GM23248 (cell line): ENCODE results near the gene HIVEP3. TPM values are rescaled to one million over a fixed set of nuclear protein-coding genes. Genes with fewer than 3 reads are reported as not detected.

Experiments
- DNase-seq: peaks from one replicate; pipeline ENCODE4 v3.0.0-alpha.2; 2015
- H2AFZ ChIP-seq: fragments of 200-600 bp; sonication (generic); 2 replicates; pipeline ENCODE4 v1.6.1; 2016; ENCODE audit warnings: antibody characterized with exemption
- H3F3A ChIP-seq: fragments of 200-600 bp; sonication (generic); 2 replicates; pipeline ENCODE4 v1.6.1; 2016; ENCODE audit warnings: mild to moderate bottlenecking, antibody characterized with exemption, mixed run types; ENCODE audit not compliant: insufficient read depth
- H3K27ac ChIP-seq: fragments of 200-600 bp; sonication (generic); 2 replicates; pipeline ENCODE4 v1.5.1; 2016; ENCODE audit warnings: mild to moderate bottlenecking
- H3K27me3 ChIP-seq: fragments of 200-600 bp; sonication (generic); replicated peaks from 2 replicates; pipeline ENCODE4 v1.6.1; 2016; ENCODE audit warnings: mild to moderate bottlenecking; ENCODE audit not compliant: insufficient read depth
- H3K36me3 ChIP-seq: fragments of 200-600 bp; sonication (generic); 2 replicates; pipeline ENCODE4 v1.6.1; 2016; ENCODE audit warnings: low read depth, mild to moderate bottlenecking
- H3K4me1 ChIP-seq: fragments of 200-600 bp; sonication (generic); 2 replicates; pipeline ENCODE4 v1.6.1; 2016; ENCODE audit warnings: mild to moderate bottlenecking; ENCODE audit not compliant: insufficient read depth
- H3K4me2 ChIP-seq: fragments of 200-600 bp; sonication (generic); one replicate; pipeline ENCODE4 v1.6.1; 2016; ENCODE audit warnings: mild to moderate bottlenecking; ENCODE audit not compliant: unreplicated experiment
- H3K4me3 ChIP-seq: fragments of 200-600 bp; sonication (generic); 2 replicates; pipeline ENCODE4 v1.5.1; 2016; ENCODE audit warnings: mild to moderate bottlenecking
- H3K79me2 ChIP-seq: fragments of 200-600 bp; sonication (generic); 2 replicates; pipeline ENCODE4 v1.6.1; 2016; ENCODE audit warnings: mild to moderate bottlenecking; ENCODE audit not compliant: insufficient read depth
- H3K9ac ChIP-seq: fragments of 200-600 bp; sonication (generic); 2 replicates; pipeline ENCODE4 v1.6.1; 2016; ENCODE audit warnings: mild to moderate bottlenecking
- H3K9me2 ChIP-seq: fragments of 200-600 bp; sonication (generic); 2 replicates; pipeline ENCODE4 v1.6.1; 2016; ENCODE audit warnings: mixed run types, mild to moderate bottlenecking, moderate library complexity; ENCODE audit not compliant: insufficient read depth
- H3K9me3 ChIP-seq: fragments of 200-600 bp; sonication (generic); one replicate; pipeline ENCODE4 v1.6.1; 2017; ENCODE audit warnings: low read depth
- H4K20me1 ChIP-seq: fragments of 200-600 bp; sonication (generic); 2 replicates; pipeline ENCODE4 v1.6.0; 2016; ENCODE audit not compliant: insufficient read depth
- EZH2 ChIP-seq: fragments of 200-600 bp; sonication (generic); IDR thresholded peaks from 2 replicates; pipeline ENCODE4 v1.6.1; 2018; ENCODE audit warnings: antibody characterized with exemption, mild to moderate bottlenecking; ENCODE audit not compliant: insufficient read depth, poor library complexity, severe bottlenecking
- EZH2phosphoT487 ChIP-seq: fragments of 200-600 bp; sonication (generic); IDR thresholded peaks from 2 replicates; pipeline ENCODE4 v1.6.1; 2018; ENCODE audit warnings: antibody characterized with exemption, moderate library complexity, mild to moderate bottlenecking, low read depth; ENCODE audit not compliant: insufficient read depth
- WGBS, 2 experiments: methylation state at CpG; one replicate each; pipeline ENCODE4 v1.1.6; 2015 to 2017; ENCODE audit warnings: low lambda C conversion rate in 2 of 2, low coverage in 1 of 2; ENCODE audit errors: missing lambda C conversion rate in 2 of 2; 5-methylcytosine and 5-hydroxymethylcytosine counted together
- in situ Hi-C: fragments of 300-500 bp; cut with MboI; formaldehyde crosslinking; loops from 2 replicates; pipeline ENCODE4 v1.15.0; 2020
- polyA plus RNA-seq: library from polyadenylated mRNA; unstranded; fragments of >200 nt; fragmentation: Nextera tagmentation; extraction: Ambion mirVana; gene quantifications from 2 replicates; pipeline ENCODE4 v1.2.1, GENCODE V29; 2016
- total RNA-seq: library from RNA; depleted of rRNA; stranded (reverse); fragments of >200 nt; shearing (Covaris generic); gene quantifications from 2 replicates; pipeline ENCODE4 v1.2.3, GENCODE V29; 2014

Gene HIVEP3
- total and polyA plus RNA-seq, 2 experiments from 2014 or later, result 1.7 to 7.2 TPM

GRCh38 chr1:41495210-41495948, 423.3 kb downstream of the HIVEP3 start:
- H3K27ac ChIP-seq, result no peak overlapping the region
- H3K9me2 ChIP-seq, result no peaks in the 10 kb centered on the region
- H3K9me3 ChIP-seq, result no peaks in the 10 kb centered on the region
- H3K9ac ChIP-seq, result peak overlapping the region; percentile 80
- no peaks in the 10 kb centered on the region for H3K79me2 ChIP-seq
- H2AFZ ChIP-seq, result peak overlapping the region; percentile 73; the same call in 1 of the 2 replicates
- H3K36me3 ChIP-seq, result no peaks in the 10 kb centered on the region
- peaks cover 23% of the 10 kb centered on the region; the same call in 1 of the 2 replicates for H3K4me1 ChIP-seq
- peak overlapping the region; percentile 65; the same call in 1 of the 2 replicates for H3K4me3 ChIP-seq
- no peak overlapping the region for H3K4me2 ChIP-seq
- H3K27me3 ChIP-seq, result no peaks in the 10 kb centered on the region
- TF ChIP-seq EZH2 (no peak), EZH2phosphoT487 (no peak)
- in situ Hi-C loops, result no loop called here
- no peaks in the 10 kb centered on the region for H3F3A ChIP-seq
- H4K20me1 ChIP-seq, result no peaks in the 10 kb centered on the region
- DNase-seq, result peak; percentile 35
- 89 to 96% methylated on average over 17 to 19 of the region's 19 CpGs for WGBS, 2 experiments

- Histone ChIP-seq H3K36me3 (no peaks in the 10 kb centered on the region), H3K9me2 (no peaks in the 10 kb centered on the region), H3K4me2 (no peak overlapping the region), H3K9ac (no peak overlapping the region), H3F3A (no peaks in the 10 kb centered on the region), H3K9me3 (no peaks in the 10 kb centered on the region), H3K79me2 (no peaks in the 10 kb centered on the region), H3K27me3 (no peaks in the 10 kb centered on the region), H3K27ac (no peak overlapping the region), H3K4me3 (no peak overlapping the region), H2AFZ (no peak overlapping the region), H4K20me1 (no peaks in the 10 kb centered on the region), H3K4me1 (peaks cover 23% of the 10 kb centered on the region; the same call in 1 of the 2 replicates)
- 83 to 88% methylated on average over 17 of the region's 17 CpGs for WGBS, 2 experiments
- TF ChIP-seq EZH2phosphoT487, result no peak
- in situ Hi-C loops, result no loop called here
- no peak for DNase-seq
Measured at GRCh38 chr1:41494351-41495209, 424.1 kb downstream of the HIVEP3 start.

GRCh38 chr1:41493626-41494350, 424.9 kb downstream of the HIVEP3 start:
- H3K27me3 ChIP-seq, result no peaks in the 10 kb centered on the region
- H3K9me2 ChIP-seq, result no peaks in the 10 kb centered on the region
- no peaks in the 10 kb centered on the region for H4K20me1 ChIP-seq
- H3K4me2 ChIP-seq, result no peak overlapping the region
- WGBS, 2 experiments, result 96 to 97% methylated on average over 7 to 9 of the region's 9 CpGs
- H2AFZ ChIP-seq, result no peak overlapping the region
- H3K9me3 ChIP-seq, result no peaks in the 10 kb centered on the region
- H3K4me3 ChIP-seq, result no peak overlapping the region
- H3K79me2 ChIP-seq, result no peaks in the 10 kb centered on the region
- H3K9ac ChIP-seq, result no peak overlapping the region
- no peaks in the 10 kb centered on the region for H3K36me3 ChIP-seq
- no peak overlapping the region for H3K27ac ChIP-seq
- in situ Hi-C loops, result no loop called here
- no peak for TF ChIP-seq EZH2
- TF ChIP-seq EZH2phosphoT487, result no peak
- no peak for DNase-seq
- H3K4me1 ChIP-seq, result peaks cover 19% of the 10 kb centered on the region; the same call in 1 of the 2 replicates
- H3F3A ChIP-seq, result no peaks in the 10 kb centered on the region

GRCh38 chr1:41493117-41493536, 425.6 kb downstream of the HIVEP3 start:
- peak overlapping the region; percentile 22 for H3K4me2 ChIP-seq
- no peak for TF ChIP-seq EZH2
- no peak for TF ChIP-seq EZH2phosphoT487
- no peaks in the 10 kb centered on the region for H3K9me3 ChIP-seq
- in situ Hi-C loops, result no loop called here
- no peaks in the 10 kb centered on the region for H3K36me3 ChIP-seq
- peak; percentile 94 for DNase-seq
- H3K9ac ChIP-seq, result no peak overlapping the region
- H3K9me2 ChIP-seq, result no peaks in the 10 kb centered on the region
- no peaks in the 10 kb centered on the region for H3K27me3 ChIP-seq
- H3K4me1 ChIP-seq, result peaks cover 13% of the 10 kb centered on the region; the same call in 1 of the 2 replicates
- no peaks in the 10 kb centered on the region for H4K20me1 ChIP-seq
- H3K4me3 ChIP-seq, result no peak overlapping the region
- H3F3A ChIP-seq, result no peaks in the 10 kb centered on the region
- no peak overlapping the region for H3K27ac ChIP-seq
- no peaks in the 10 kb centered on the region for H3K79me2 ChIP-seq
- no peak overlapping the region for H2AFZ ChIP-seq
- WGBS, 2 experiments, result 3 to 5% methylated on average over 5 of the region's 5 CpGs
